ENCODE results near the gene TMEM200B.
"Not testable (repeated sequence)": the region's sequence is repeated elsewhere in the genome, so short reads cannot be mapped to it uniquely, and the experiment has no call there.

TMEM200B gene

GRCh38 chr1:29120947-29121485, 2.7 kb downstream of the TMEM200B start:
- peak overlapping the region; percentile 44 to 58 for H3K4me3 ChIP-seq (ENCODE audit: low read depth in 1 of 2, low read length in 2 of 2)

DNA sequence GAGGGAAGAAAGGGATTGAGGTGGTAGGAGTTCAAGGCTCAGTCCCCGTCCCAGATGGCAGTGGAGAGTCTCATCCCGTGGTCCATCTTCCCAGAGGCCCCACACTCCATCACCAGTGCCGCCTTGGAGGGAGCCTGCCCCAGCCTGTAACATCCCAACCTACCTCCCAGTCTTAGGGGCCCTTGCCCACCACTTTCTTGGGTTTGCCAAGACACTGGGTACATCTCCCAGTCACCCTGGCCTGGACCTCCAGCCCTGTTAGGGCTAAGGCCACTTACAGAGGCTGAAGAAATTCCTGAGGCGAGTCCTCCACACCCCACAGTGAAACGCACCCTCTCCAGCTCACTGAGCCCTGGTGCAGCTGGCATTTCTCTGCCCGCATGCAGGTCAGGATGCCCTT, 3.3 kb downstream of the TMEM200B start:
- Histone ChIP-seq H3K4me3 (ENCODE audit: low read depth in 1 of 2, low read length in 2 of 2) (peak overlapping the region; percentile 44 to 58), H3K27ac (ENCODE audit: low read depth, low read length) (peak overlapping the region; percentile 68), H3K4me1 (ENCODE audit: insufficient read depth, low read length) (peaks cover 27% of the 10 kb centered on the region), H3K36me3 (ENCODE audit: insufficient read depth, low read length) (no peaks in the 10 kb centered on the region), H3K27me3 (ENCODE audit: control insufficient read depth in 1 of 2, insufficient read depth in 2 of 2, low read length in 2 of 2) (peaks cover 0 to 4% of the 10 kb centered on the region in 2 donors), H3K9ac (ENCODE audit: low read length) (no peak overlapping the region), H3K9me3 (ENCODE audit: low read length) (no peaks in the 10 kb centered on the region)

More at GRCh38 chr1:29120947-29121485, 2.7 kb downstream of the TMEM200B start:
- peak overlapping the region; percentile 68 for H3K27ac ChIP-seq (ENCODE audit: low read depth, low read length)
- peaks cover 34% of the 10 kb centered on the region for H3K4me1 ChIP-seq (ENCODE audit: insufficient read depth, low read length)
- no peaks in the 10 kb centered on the region for H3K36me3 ChIP-seq (ENCODE audit: insufficient read depth, low read length)
- H3K9me3 ChIP-seq (ENCODE audit: low read length) = no peaks in the 10 kb centered on the region
- H3K27me3 ChIP-seq (ENCODE audit: control insufficient read depth in 1 of 2, insufficient read depth in 2 of 2, low read length in 2 of 2) = peaks cover 0 to 4% of the 10 kb centered on the region in 2 donors
- H3K9ac ChIP-seq (ENCODE audit: low read length) = no peak overlapping the region

DNA sequence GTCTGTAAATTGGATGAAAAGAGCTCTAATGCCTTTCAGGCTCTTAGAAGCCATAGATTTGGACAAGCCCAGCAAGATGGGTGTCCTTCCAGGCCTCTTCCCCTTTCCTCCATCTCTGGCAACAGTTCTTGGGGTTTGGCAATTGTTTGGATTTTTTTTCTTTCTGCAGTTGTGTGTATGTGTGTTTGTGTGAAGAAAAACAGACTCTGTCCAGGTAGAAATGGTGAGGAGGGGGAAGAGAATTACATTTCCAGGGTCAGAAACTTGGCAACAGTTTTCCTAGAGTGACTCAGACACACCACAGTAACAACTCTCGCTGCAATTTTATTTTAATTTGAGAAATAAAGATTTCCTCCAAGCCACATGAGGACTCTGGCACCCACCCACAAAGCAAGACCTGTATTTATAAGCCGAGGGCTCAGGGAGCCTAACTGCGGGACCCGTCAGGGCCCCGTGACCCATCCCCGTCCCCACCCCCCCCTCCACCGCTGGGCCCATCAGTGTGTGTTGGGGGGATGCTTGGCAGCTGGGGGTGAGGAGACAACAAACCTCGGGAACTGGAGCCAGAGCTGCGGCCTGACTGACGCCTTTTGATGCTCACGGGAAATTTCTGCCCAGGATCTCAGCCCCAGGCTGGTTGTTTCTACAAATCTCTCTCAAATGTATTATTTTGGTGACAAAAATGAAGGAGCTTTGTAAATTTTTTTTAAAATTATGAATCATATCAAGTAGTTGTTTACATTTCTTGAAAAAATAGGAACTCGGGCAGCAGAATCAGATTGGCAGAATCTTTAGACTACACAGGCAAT, 4.4 kb downstream of the TMEM200B start:
- Histone ChIP-seq H3K4me3 (ENCODE audit: low read depth in 1 of 2, low read length in 2 of 2) (no peak overlapping the region), H3K9ac (ENCODE audit: low read length) (peak overlapping the region; percentile 28), H3K4me1 (ENCODE audit: insufficient read depth, low read length) (peaks cover 26% of the 10 kb centered on the region), H3K27ac (ENCODE audit: low read depth, low read length) (peak overlapping the region; percentile 68), H3K36me3 (ENCODE audit: insufficient read depth, low read length) (no peaks in the 10 kb centered on the region), H3K9me3 (ENCODE audit: low read length) (no peaks in the 10 kb centered on the region), H3K27me3 (ENCODE audit: control insufficient read depth in 1 of 2, insufficient read depth in 2 of 2, low read length in 2 of 2) (peaks cover 0 to 4% of the 10 kb centered on the region in 2 donors)

GRCh38 chr1:29117381-29117780, 6.3 kb downstream of the TMEM200B start:
- Histone ChIP-seq H3K9ac (ENCODE audit: low read length) (no peak overlapping the region), H3K36me3 (ENCODE audit: insufficient read depth, low read length) (no peaks in the 10 kb centered on the region)

GRCh38 chr1:29114654-29115053, 9.0 kb downstream of the TMEM200B start:
- Histone ChIP-seq H3K36me3 (ENCODE audit: insufficient read depth, low read length) (peaks cover 3% of the 10 kb centered on the region), H3K9ac (ENCODE audit: low read length) (no peak overlapping the region), H3K4me1 (ENCODE audit: insufficient read depth, low read length) (peaks cover 12% of the 10 kb centered on the region), H3K4me3 (ENCODE audit: low read depth in 1 of 2, low read length in 2 of 2) (no peak overlapping the region), H3K9me3 (ENCODE audit: low read length) (no peaks in the 10 kb centered on the region), H3K27ac (ENCODE audit: low read depth, low read length) (no peak overlapping the region), H3K27me3 (ENCODE audit: control insufficient read depth in 1 of 2, insufficient read depth in 2 of 2, low read length in 2 of 2) (no peaks in the 10 kb centered on the region)

More at GRCh38 chr1:29117381-29117780, 6.3 kb downstream of the TMEM200B start:
- Histone ChIP-seq H3K4me3 (ENCODE audit: low read depth in 1 of 2, low read length in 2 of 2) (no peak overlapping the region), H3K9me3 (ENCODE audit: low read length) (no peaks in the 10 kb centered on the region), H3K27me3 (ENCODE audit: control insufficient read depth in 1 of 2, insufficient read depth in 2 of 2, low read length in 2 of 2) (no peaks in the 10 kb centered on the region), H3K27ac (ENCODE audit: low read depth, low read length) (peak overlapping the region; percentile 52), H3K4me1 (ENCODE audit: insufficient read depth, low read length) (peaks cover 26% of the 10 kb centered on the region)

DNA sequence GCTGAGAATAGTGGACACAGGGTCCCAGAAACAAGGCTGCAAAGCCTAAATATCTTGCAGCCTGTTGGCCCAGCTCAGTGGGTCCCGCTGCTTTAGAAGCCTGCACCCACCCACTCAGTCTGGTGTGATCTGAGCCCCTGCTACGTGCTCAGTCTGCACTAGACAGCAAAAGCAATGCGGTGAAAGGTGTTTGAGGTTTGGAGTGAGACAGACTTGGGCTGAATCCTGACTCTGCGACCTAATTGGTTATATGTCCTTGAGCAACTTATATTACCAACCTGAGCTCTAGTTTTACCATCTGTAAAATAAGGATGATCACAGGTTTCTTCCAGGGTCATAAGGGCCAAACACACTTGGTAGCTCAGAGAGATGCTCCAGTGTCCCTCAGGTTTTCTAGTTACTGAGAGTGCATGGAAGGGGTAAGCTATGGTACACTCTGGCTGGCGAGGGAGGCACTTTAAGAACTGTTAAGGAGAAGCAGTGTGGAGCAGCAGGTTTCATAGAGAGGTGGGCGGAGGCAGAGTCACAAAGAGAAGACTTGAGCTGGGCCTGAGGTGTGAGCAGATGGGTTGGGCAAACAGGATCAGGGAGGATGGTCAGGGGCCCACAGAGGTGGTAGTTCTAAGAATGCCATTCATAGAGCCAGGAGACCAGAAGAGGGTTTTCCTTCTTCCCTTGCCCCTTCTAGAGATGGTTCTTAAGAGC, 10.1 kb downstream of the TMEM200B start:
- Histone ChIP-seq H3K9ac (ENCODE audit: low read length) (no peak overlapping the region), H3K9me3 (ENCODE audit: low read length) (no peaks in the 10 kb centered on the region), H3K4me1 (ENCODE audit: insufficient read depth, low read length) (peaks cover 2% of the 10 kb centered on the region), H3K4me3 (ENCODE audit: low read depth in 1 of 2, low read length in 2 of 2) (no peak overlapping the region), H3K27me3 (ENCODE audit: control insufficient read depth in 1 of 2, insufficient read depth in 2 of 2, low read length in 2 of 2) (no peaks in the 10 kb centered on the region), H3K27ac (ENCODE audit: low read depth, low read length) (no peak overlapping the region), H3K36me3 (ENCODE audit: insufficient read depth, low read length) (peaks cover 3% of the 10 kb centered on the region)

- H3K36me3 ChIP-seq (ENCODE audit: insufficient read depth, low read length) = peaks cover 3% of the 10 kb centered on the region
- H3K27ac ChIP-seq (ENCODE audit: low read depth, low read length) = no peak overlapping the region
Measured at GRCh38 chr1:29112705-29113412, 10.8 kb downstream of the TMEM200B start.

GRCh38 chr1:29108041-29108440, 15.7 kb downstream of the TMEM200B start:
- H3K4me3 ChIP-seq (ENCODE audit: low read depth in 1 of 2, low read length in 2 of 2); H3K27ac ChIP-seq (ENCODE audit: low read depth, low read length); H3K9me3 ChIP-seq (ENCODE audit: low read length); H3K4me1 ChIP-seq (ENCODE audit: insufficient read depth, low read length); H3K9ac ChIP-seq (ENCODE audit: low read length); H3K36me3 ChIP-seq (ENCODE audit: insufficient read depth, low read length); H3K27me3 ChIP-seq (ENCODE audit: control insufficient read depth in 1 of 2, insufficient read depth in 2 of 2, low read length in 2 of 2): not testable (repeated sequence)

More at GRCh38 chr1:29112705-29113412, 10.8 kb downstream of the TMEM200B start:
- Histone ChIP-seq H3K27me3 (ENCODE audit: control insufficient read depth in 1 of 2, insufficient read depth in 2 of 2, low read length in 2 of 2) (no peaks in the 10 kb centered on the region), H3K9ac (ENCODE audit: low read length) (no peak overlapping the region), H3K9me3 (ENCODE audit: low read length) (no peaks in the 10 kb centered on the region), H3K4me1 (ENCODE audit: insufficient read depth, low read length) (no peaks in the 10 kb centered on the region), H3K4me3 (ENCODE audit: low read depth in 1 of 2, low read length in 2 of 2) (no peak overlapping the region)

- H3K9me3 ChIP-seq (ENCODE audit: low read length) = no peaks in the 10 kb centered on the region
- no peaks in the 10 kb centered on the region for H3K27me3 ChIP-seq (ENCODE audit: control insufficient read depth in 1 of 2, insufficient read depth in 2 of 2, low read length in 2 of 2)
- no peak overlapping the region for H3K27ac ChIP-seq (ENCODE audit: low read depth, low read length)
- H3K4me1 ChIP-seq (ENCODE audit: insufficient read depth, low read length) = no peaks in the 10 kb centered on the region
- no peaks in the 10 kb centered on the region for H3K36me3 ChIP-seq (ENCODE audit: insufficient read depth, low read length)
- H3K9ac ChIP-seq (ENCODE audit: low read length) = no peak overlapping the region
- no peak overlapping the region for H3K4me3 ChIP-seq (ENCODE audit: low read depth in 1 of 2, low read length in 2 of 2)
Measured at GRCh38 chr1:29105822-29106221, 17.9 kb downstream of the TMEM200B start.

GRCh38 chr1:29100487-29100886, 23.2 kb downstream of the TMEM200B start:
- H3K36me3 ChIP-seq (ENCODE audit: insufficient read depth, low read length) = no peaks in the 10 kb centered on the region
- no peaks in the 10 kb centered on the region for H3K9me3 ChIP-seq (ENCODE audit: low read length)
- H3K27me3 ChIP-seq (ENCODE audit: control insufficient read depth in 1 of 2, insufficient read depth in 2 of 2, low read length in 2 of 2) = no peaks in the 10 kb centered on the region
- H3K27ac ChIP-seq (ENCODE audit: low read depth, low read length) = no peak overlapping the region
- no peaks in the 10 kb centered on the region for H3K4me1 ChIP-seq (ENCODE audit: insufficient read depth, low read length)
- H3K4me3 ChIP-seq (ENCODE audit: low read depth in 1 of 2, low read length in 2 of 2) = no peak overlapping the region
- no peak overlapping the region for H3K9ac ChIP-seq (ENCODE audit: low read length)

DNA sequence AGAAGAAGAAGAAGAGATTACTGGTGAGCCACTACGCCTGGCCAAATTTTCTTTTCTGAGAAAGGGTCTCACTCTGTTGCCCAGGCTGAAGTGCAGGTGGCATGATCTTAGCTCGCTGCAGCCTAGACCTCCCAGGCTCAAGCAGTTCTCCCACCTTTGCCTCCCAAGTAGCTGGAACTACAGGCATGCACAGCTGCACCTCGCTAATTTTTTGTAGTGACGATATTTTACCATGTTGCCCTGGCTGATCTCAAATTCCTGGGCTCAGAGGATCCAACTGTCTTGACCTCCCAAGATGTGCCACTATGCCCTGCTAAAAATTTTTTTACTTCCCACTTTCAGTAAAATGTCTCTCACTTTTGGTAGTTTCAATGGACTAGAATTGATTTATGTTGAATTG, 24.4 kb downstream of the TMEM200B start:
- Histone ChIP-seq H3K9ac (ENCODE audit: low read length) (no peak overlapping the region), H3K27me3 (ENCODE audit: control insufficient read depth in 1 of 2, insufficient read depth in 2 of 2, low read length in 2 of 2) (no peaks in the 10 kb centered on the region), H3K9me3 (ENCODE audit: low read length) (no peaks in the 10 kb centered on the region), H3K4me3 (ENCODE audit: low read depth in 1 of 2, low read length in 2 of 2) (no peak overlapping the region), H3K4me1 (ENCODE audit: insufficient read depth, low read length) (no peaks in the 10 kb centered on the region), H3K36me3 (ENCODE audit: insufficient read depth, low read length) (no peaks in the 10 kb centered on the region), H3K27ac (ENCODE audit: low read depth, low read length) (no peak overlapping the region)
